HCT116 (cell line): ENCODE data around the gene NCKAP5. TPM values are rescaled to one million over a fixed set of nuclear protein-coding genes. Genes with fewer than 3 reads are reported as not detected.

ENCODE experiments used
- ATAC-seq: fragments of 200-7000 bp; cut with Tn5 transposase; 2 replicates; pipeline ENCODE4 v1.9.1; 2020; ENCODE audit warnings: mild to moderate bottlenecking, moderate library complexity
- BruUV-seq: library from RNA; stranded (reverse); fragments of 400-500 nt; replicated peaks from 2 replicates; lab custom pipeline; 2021; lab: Mats Ljungman, UMichigan
- CTCF ChIA-PET: fragments of 300-600 bp; sonication (Branson Sonifier 250); formaldehyde crosslinking; loops from one replicate; lab custom pipeline; 2021; ENCODE audit warnings: antibody characterized with exemption; lab: Charles Lee
- POLR2A ChIA-PET: fragments of 300-600, 350-600 bp; sonication (Branson Sonifier 250); formaldehyde crosslinking; loops from one replicate; lab custom pipeline; 2021; ENCODE audit warnings: antibody characterized with exemption; lab: Charles Lee
- RAD21 ChIA-PET, 2 experiments: fragments of 300-600 bp; sonication (Branson Sonifier 250); formaldehyde crosslinking; loops; one replicate each; lab custom pipeline; 2023; ENCODE audit warnings: low total read pairs in 2 of 2; ENCODE audit not compliant: uncharacterized antibody in 2 of 2, unreplicated experiment in 2 of 2, low non-redundant PET in 1 of 2; lab: Charles Lee
- DNase-seq: peaks from one replicate; pipeline ENCODE4 v3.0.0-alpha.2; 2010; ENCODE audit warnings: low read depth, low spot score
- H2AFZ ChIP-seq: fragments of 200-600 bp; shearing (Covaris generic), sonication (generic); 2 replicates; pipeline ENCODE4 v1.6.1; 2017; ENCODE audit warnings: low read depth, mixed run types, mixed read lengths, antibody characterized with exemption, low read length; ENCODE audit not compliant: poor library complexity, severe bottlenecking
- H3K27ac ChIP-seq: 2 replicates; pipeline ENCODE4 v1.5.1; 2012; ENCODE audit warnings: low read depth, low read length
- H3K27me3 ChIP-seq: fragments of 200-600 bp; sonication (generic); 2 replicates; pipeline ENCODE4 v1.6.1; 2016; ENCODE audit warnings: mixed run types, low read length, mixed read lengths; ENCODE audit not compliant: insufficient read depth
- H3K36me3 ChIP-seq, 2 experiments: fragments of 200-500 bp in 1 of 2; fragments of 200-600 bp in 1 of 2; sonication (Bioruptor generic) in 1 of 2; sonication (generic) in 1 of 2; 2 replicates each; pipeline versions ENCODE4 v1.5.1 to v1.6.1; 2014 to 2016; ENCODE audit warnings: low read length in 2 of 2, inconsistent platforms in 1 of 2, mixed read lengths in 1 of 2, mixed run types in 1 of 2; ENCODE audit not compliant: insufficient read depth in 2 of 2, control insufficient read depth in 1 of 2
- H3K4me1 ChIP-seq, 2 experiments: fragments of 200-600 bp in 1 of 2; sonication (generic) in 1 of 2; 2 replicates each; pipeline versions ENCODE4 v1.5.1 to v1.6.1; 2012 to 2017; ENCODE audit warnings: low read length in 2 of 2, inconsistent platforms in 1 of 2, mild to moderate bottlenecking in 1 of 2, mixed read lengths in 1 of 2, mixed run types in 1 of 2, moderate library complexity in 1 of 2; ENCODE audit not compliant: insufficient read depth in 2 of 2, control insufficient read depth in 1 of 2
- H3K4me2 ChIP-seq: fragments of 200-600 bp; sonication (generic); 2 replicates; pipeline ENCODE4 v1.6.1; 2017; ENCODE audit warnings: mixed run types, low read length, mixed read lengths
- H3K4me3 ChIP-seq, 2 experiments: fragments of 200-600 bp in 1 of 2; sonication (generic) in 1 of 2; replicated peaks in 1 of 2; 2 replicates each; pipeline ENCODE4 v1.5.1; 2011 to 2016; ENCODE audit warnings: low read length in 2 of 2, control low read depth in 1 of 2, low read depth in 1 of 2, mild to moderate bottlenecking in 1 of 2, mixed read lengths in 1 of 2, mixed run types in 1 of 2
- H3K79me2 ChIP-seq: fragments of 200-600 bp; sonication (generic); 2 replicates; pipeline ENCODE4 v1.6.1; 2017; ENCODE audit warnings: mild to moderate bottlenecking, mixed run types, low read length, moderate library complexity, mixed read lengths; ENCODE audit not compliant: insufficient read depth
- H3K9ac ChIP-seq: fragments of 200-600 bp; sonication (generic); 2 replicates; pipeline ENCODE4 v1.6.1; 2016; ENCODE audit warnings: low read length, mixed read lengths
- H3K9me2 ChIP-seq: fragments of 200-600 bp; sonication (generic), shearing (Covaris generic); 2 replicates; pipeline ENCODE4 v1.6.1; 2017; ENCODE audit warnings: mixed run types, mild to moderate bottlenecking, moderate library complexity; ENCODE audit not compliant: insufficient read depth
- H3K9me3 ChIP-seq, 2 experiments: fragments of 200-500 bp in 1 of 2; fragments of 200-600 bp in 1 of 2; sonication (Bioruptor generic) in 1 of 2; sonication (generic) in 1 of 2; 2 replicates each; pipeline ENCODE4 v1.6.1; 2014 to 2017; ENCODE audit warnings: low read length in 2 of 2, mixed read lengths in 2 of 2, inconsistent platforms in 1 of 2, low read depth in 1 of 2, mild to moderate bottlenecking in 1 of 2, mixed run types in 1 of 2, moderate library complexity in 1 of 2; ENCODE audit not compliant: control insufficient read depth in 1 of 2, insufficient read depth in 1 of 2
- H4K20me1 ChIP-seq: fragments of 200-600 bp; sonication (generic), shearing (Covaris generic); 2 replicates; pipeline ENCODE4 v1.6.1; 2017; ENCODE audit warnings: mixed run types, mild to moderate bottlenecking, moderate library complexity; ENCODE audit not compliant: insufficient read depth
- CBX3 ChIP-seq: IDR thresholded peaks from 2 replicates; pipeline ENCODE4 v1.6.1; 2012; ENCODE audit warnings: low read depth
- CEBPB ChIP-seq: IDR thresholded peaks from 2 replicates; pipeline ENCODE4 v1.6.1; 2012; ENCODE audit warnings: low read depth
- CTCF ChIP-seq, 3 experiments: fragments of 200-600 bp in 1 of 3; sonication (generic) in 1 of 3; IDR thresholded peaks in 2 of 3; conservative IDR thresholded peaks in 1 of 3; 2 replicates each; pipeline ENCODE4 v1.5.1; 2012 to 2017; ENCODE audit warnings: low read depth in 2 of 3, low read length in 2 of 3, antibody characterized with exemption in 1 of 3, borderline replicate concordance in 1 of 3, control low read depth in 1 of 3, mild to moderate bottlenecking in 1 of 3, mixed read lengths in 1 of 3, mixed run types in 1 of 3, moderate library complexity in 1 of 3; ENCODE audit not compliant: insufficient read depth in 1 of 3
- EGR1 ChIP-seq: IDR thresholded peaks from 2 replicates; pipeline ENCODE4 v1.6.1; 2012; ENCODE audit warnings: low read depth
- EZH2phosphoT487 ChIP-seq: fragments of 200-600 bp; IDR thresholded peaks from 2 replicates; pipeline ENCODE4 v1.6.1; 2018; ENCODE audit warnings: antibody characterized with exemption, borderline replicate concordance
- FOSL1 ChIP-seq: IDR thresholded peaks from 2 replicates; pipeline ENCODE4 v1.6.1; 2012; ENCODE audit warnings: low read depth
- MAX ChIP-seq: IDR thresholded peaks from 2 replicates; pipeline ENCODE4 v1.6.1; 2012
- POLR2A ChIP-seq: IDR thresholded peaks from 2 replicates; pipeline ENCODE4 v1.7.0; 2011; ENCODE audit warnings: borderline replicate concordance; ENCODE audit not compliant: insufficient read depth, insufficient read length; ENCODE audit errors: extremely low read depth
- RAD21 ChIP-seq: IDR thresholded peaks from 2 replicates; pipeline ENCODE4 v1.6.1; 2012; ENCODE audit warnings: low read depth, mild to moderate bottlenecking
- SIN3A ChIP-seq: IDR thresholded peaks from 2 replicates; pipeline ENCODE4 v1.6.1; 2012; ENCODE audit warnings: low read depth
- SRF ChIP-seq: IDR thresholded peaks from 2 replicates; pipeline ENCODE4 v1.6.1; 2012; ENCODE audit warnings: low read depth
- YY1 ChIP-seq: IDR thresholded peaks from 2 replicates; pipeline ENCODE4 v1.6.1; 2011; ENCODE audit warnings: low read length, low read depth, moderate library complexity, mild to moderate bottlenecking; ENCODE audit not compliant: insufficient replicate concordance; ENCODE audit errors: extremely low read depth
- ZBTB33 ChIP-seq: IDR thresholded peaks from 2 replicates; pipeline ENCODE4 v1.6.1; 2011; ENCODE audit warnings: mild to moderate bottlenecking, low read length, moderate library complexity; ENCODE audit not compliant: insufficient replicate concordance; ENCODE audit errors: extremely low read depth
- ZFX ChIP-seq: fragments of 450-650 bp; IDR thresholded peaks from 2 replicates; pipeline ENCODE4 v1.6.1; 2017
- intact Hi-C: fragments of 100-400 bp; cut with micrococcal nuclease; formaldehyde crosslinking; loops from 2 replicates; pipeline ENCODE4 v1.10.0; 2022
- total RNA-seq: library from RNA; stranded (reverse); gene quantifications from one replicate; pipeline ENCODE4 v1.2.1, GENCODE V29; 2021; ENCODE audit not compliant: unreplicated experiment

Gene NCKAP5
- total RNA-seq, 1 experiment from 2014 or later: 0.30 TPM

GRCh38 chr2:132979339-132980093, 588.7 kb downstream of the NCKAP5 start:
- POLR2A ChIA-PET: no interaction called here
- Histone ChIP-seq H4K20me1 (no peaks in the 10 kb centered on the region), H2AFZ (no peak overlapping the region), H3K4me1 (no peaks in the 10 kb centered on the region), H3K9me2 (no peaks in the 10 kb centered on the region), H3K27me3 (no peaks in the 10 kb centered on the region), H3K27ac (no peak overlapping the region), H3K4me3 (no peak overlapping the region), H3K9me3 (no peaks in the 10 kb centered on the region), H3K79me2 (no peaks in the 10 kb centered on the region), H3K9ac (no peak overlapping the region), H3K36me3 (no peaks in the 10 kb centered on the region), H3K4me2 (no peak overlapping the region)
- ATAC-seq (no peak), DNase-seq (no peak)
- no peak for TF ChIP-seq EGR1
- TF ChIP-seq POLR2A: no peak
- TF ChIP-seq CBX3: no peak
- no peak for TF ChIP-seq CEBPB
- no peak for TF ChIP-seq EZH2phosphoT487
- TF ChIP-seq RAD21: no peak
- TF ChIP-seq MAX: no peak
- no peak for TF ChIP-seq CTCF (IDR thresholded peaks at IDR 0.05 in 2 of 3, conservative IDR thresholded peaks at IDR 0.05 in 1 of 3; ENCODE audit: borderline replicate concordance in 1 of 3, insufficient read depth in 1 of 3, low read depth in 2 of 3, low read length in 2 of 3)
- no peak for TF ChIP-seq SIN3A
- TF ChIP-seq YY1: no peak
- no peak for TF ChIP-seq FOSL1
- TF ChIP-seq SRF: no peak
- no peak for TF ChIP-seq ZFX
- TF ChIP-seq ZBTB33: no peak
- BruUV-seq: no TSS peak
- RAD21 ChIA-PET: no interaction called here
- CTCF ChIA-PET: no interaction called here
- intact Hi-C loops: no loop called here
